ENCODE measurements around the gene SUFU. TPM values are rescaled to one million over a fixed set of nuclear protein-coding genes. Genes with fewer than 3 reads are reported as not detected.

Gene SUFU
- total and polyA plus RNA-seq, 2 of the 13 experiments (the other 11 are each of a cell fraction or from before 2014, with no cell fraction given), result 2.9 to 5.5 TPM

DNA sequence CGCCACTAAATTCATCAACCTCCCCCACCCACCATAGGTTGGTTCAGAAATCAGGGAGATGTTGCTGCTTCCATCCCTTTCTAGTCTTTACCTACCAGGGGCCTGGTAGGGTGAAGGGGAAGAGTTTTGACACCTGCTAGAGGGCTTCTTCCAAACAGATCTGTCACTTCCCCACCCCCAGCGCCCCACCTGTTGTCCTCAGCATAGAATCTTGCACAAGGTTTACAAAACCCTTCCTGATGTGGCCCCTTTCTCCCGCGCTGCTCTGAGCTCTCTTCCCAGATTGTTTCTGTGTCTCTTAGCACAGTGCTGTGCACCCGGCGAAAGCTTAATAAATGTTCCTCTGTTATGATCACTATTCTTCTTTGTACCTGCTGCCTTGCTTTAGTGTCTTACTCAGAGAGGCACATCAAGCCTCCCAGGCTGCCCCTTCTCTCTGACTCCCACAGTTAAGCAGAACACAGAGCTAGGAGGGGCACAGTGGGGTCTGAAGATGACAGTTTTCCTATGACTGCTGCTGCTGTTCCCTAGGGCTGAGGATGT, 41.2 kb upstream of the SUFU start (continued):
- TF ChIP-seq, protein P1, sequence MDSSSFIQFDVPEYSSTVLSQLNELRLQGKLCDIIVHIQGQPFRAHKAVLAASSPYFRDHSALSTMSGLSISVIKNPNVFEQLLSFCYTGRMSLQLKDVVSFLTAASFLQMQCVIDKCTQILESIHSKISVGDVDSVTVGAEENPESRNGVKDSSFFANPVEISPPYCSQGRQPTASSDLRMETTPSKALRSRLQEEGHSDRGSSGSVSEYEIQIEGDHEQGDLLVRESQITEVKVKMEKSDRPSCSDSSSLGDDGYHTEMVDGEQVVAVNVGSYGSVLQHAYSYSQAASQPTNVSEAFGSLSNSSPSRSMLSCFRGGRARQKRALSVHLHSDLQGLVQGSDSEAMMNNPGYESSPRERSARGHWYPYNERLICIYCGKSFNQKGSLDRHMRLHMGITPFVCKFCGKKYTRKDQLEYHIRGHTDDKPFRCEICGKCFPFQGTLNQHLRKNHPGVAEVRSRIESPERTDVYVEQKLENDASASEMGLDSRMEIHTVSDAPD (CRISPR knock-in tag; IDR thresholded peaks at IDR 0.05), result no peak
- TF ChIP-seq HDAC1 (CRISPR knock-in tag; IDR thresholded peaks at IDR 0.05), result peak; percentile 37; the same call in 1 of the 2 replicates
- TF ChIP-seq, protein P2, sequence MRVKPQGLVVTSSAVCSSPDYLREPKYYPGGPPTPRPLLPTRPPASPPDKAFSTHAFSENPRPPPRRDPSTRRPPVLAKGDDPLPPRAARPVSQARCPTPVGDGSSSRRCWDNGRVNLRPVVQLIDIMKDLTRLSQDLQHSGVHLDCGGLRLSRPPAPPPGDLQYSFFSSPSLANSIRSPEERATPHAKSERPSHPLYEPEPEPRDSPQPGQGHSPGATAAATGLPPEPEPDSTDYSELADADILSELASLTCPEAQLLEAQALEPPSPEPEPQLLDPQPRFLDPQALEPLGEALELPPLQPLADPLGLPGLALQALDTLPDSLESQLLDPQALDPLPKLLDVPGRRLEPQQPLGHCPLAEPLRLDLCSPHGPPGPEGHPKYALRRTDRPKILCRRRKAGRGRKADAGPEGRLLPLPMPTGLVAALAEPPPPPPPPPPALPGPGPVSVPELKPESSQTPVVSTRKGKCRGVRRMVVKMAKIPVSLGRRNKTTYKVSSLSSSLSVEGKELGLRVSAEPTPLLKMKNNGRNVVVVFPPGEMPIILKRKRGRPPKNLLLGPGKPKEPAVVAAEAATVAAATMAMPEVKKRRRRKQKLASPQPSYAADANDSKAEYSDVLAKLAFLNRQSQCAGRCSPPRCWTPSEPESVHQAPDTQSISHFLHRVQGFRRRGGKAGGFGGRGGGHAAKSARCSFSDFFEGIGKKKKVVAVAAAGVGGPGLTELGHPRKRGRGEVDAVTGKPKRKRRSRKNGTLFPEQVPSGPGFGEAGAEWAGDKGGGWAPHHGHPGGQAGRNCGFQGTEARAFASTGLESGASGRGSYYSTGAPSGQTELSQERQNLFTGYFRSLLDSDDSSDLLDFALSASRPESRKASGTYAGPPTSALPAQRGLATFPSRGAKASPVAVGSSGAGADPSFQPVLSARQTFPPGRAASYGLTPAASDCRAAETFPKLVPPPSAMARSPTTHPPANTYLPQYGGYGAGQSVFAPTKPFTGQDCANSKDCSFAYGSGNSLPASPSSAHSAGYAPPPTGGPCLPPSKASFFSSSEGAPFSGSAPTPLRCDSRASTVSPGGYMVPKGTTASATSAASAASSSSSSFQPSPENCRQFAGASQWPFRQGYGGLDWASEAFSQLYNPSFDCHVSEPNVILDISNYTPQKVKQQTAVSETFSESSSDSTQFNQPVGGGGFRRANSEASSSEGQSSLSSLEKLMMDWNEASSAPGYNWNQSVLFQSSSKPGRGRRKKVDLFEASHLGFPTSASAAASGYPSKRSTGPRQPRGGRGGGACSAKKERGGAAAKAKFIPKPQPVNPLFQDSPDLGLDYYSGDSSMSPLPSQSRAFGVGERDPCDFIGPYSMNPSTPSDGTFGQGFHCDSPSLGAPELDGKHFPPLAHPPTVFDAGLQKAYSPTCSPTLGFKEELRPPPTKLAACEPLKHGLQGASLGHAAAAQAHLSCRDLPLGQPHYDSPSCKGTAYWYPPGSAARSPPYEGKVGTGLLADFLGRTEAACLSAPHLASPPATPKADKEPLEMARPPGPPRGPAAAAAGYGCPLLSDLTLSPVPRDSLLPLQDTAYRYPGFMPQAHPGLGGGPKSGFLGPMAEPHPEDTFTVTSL (CRISPR knock-in tag; IDR thresholded peaks at IDR 0.05; ENCODE audit: borderline replicate concordance), result peak; percentile 5; the same call in 1 of the 2 replicates
- TF ChIP-seq ZNF83 (CRISPR knock-in tag; IDR thresholded peaks at IDR 0.05; ENCODE audit: borderline replicate concordance), result no peak
- TF ChIP-seq RNF2 (conservative IDR thresholded peaks at IDR 0.05; ENCODE audit: low read depth), result no peak
- no peak for TF ChIP-seq ZMAT3 (CRISPR knock-in tag; conservative IDR thresholded peaks at IDR 0.05)

Data from HepG2 (cell line).